IPS-20b (cell line): ENCODE results near the gene ZNF423.

Experiments
- H3K27ac ChIP-seq: one replicate; pipeline ENCODE4 v1.5.1; 2013; ENCODE audit warnings: low read length
- H3K27me3 ChIP-seq: 2 replicates; pipeline ENCODE4 v1.6.1; 2013; ENCODE audit warnings: mild to moderate bottlenecking, low read length, inconsistent platforms; ENCODE audit not compliant: insufficient read depth
- H3K36me3 ChIP-seq: 2 replicates; pipeline ENCODE4 v1.6.1; 2013; ENCODE audit warnings: low read depth, mild to moderate bottlenecking, inconsistent platforms, low read length, moderate library complexity; ENCODE audit not compliant: insufficient read depth
- H3K4me1 ChIP-seq: 2 replicates; pipeline ENCODE4 v1.6.1; 2013; ENCODE audit warnings: mild to moderate bottlenecking, control low read depth, inconsistent platforms, low read length, moderate library complexity; ENCODE audit not compliant: insufficient read depth
- H3K4me3 ChIP-seq: 2 replicates; pipeline ENCODE4 v1.5.1; 2013; ENCODE audit warnings: mild to moderate bottlenecking, low read length, inconsistent platforms
- H3K9ac ChIP-seq: 2 replicates; pipeline ENCODE4 v1.6.1; 2013; ENCODE audit warnings: low read depth, mild to moderate bottlenecking, inconsistent platforms, low read length, moderate library complexity
- H3K9me3 ChIP-seq: 2 replicates; pipeline ENCODE4 v1.6.1; 2013; ENCODE audit warnings: mild to moderate bottlenecking, low read depth, low read length, inconsistent platforms; ENCODE audit not compliant: insufficient read depth

The ZNF423 gene

GRCh38 chr16:49743203-49743464 lies 112.8 kb downstream of the ZNF423 start:
- no peaks in the 10 kb centered on the region for H3K9me3 ChIP-seq
- H3K9ac ChIP-seq: no peak overlapping the region
- no peak overlapping the region for H3K27ac ChIP-seq
- no peaks in the 10 kb centered on the region for H3K27me3 ChIP-seq
- no peak overlapping the region for H3K4me3 ChIP-seq
- no peaks in the 10 kb centered on the region for H3K36me3 ChIP-seq
- H3K4me1 ChIP-seq: peaks cover 2% of the 10 kb centered on the region; the same call in 1 of the 2 replicates

GRCh38 chr16:49742428-49743202 lies 113.3 kb downstream of the ZNF423 start:
- no peaks in the 10 kb centered on the region for H3K27me3 ChIP-seq
- H3K27ac ChIP-seq: no peak overlapping the region
- peaks cover 2% of the 10 kb centered on the region; the same call in 1 of the 2 replicates for H3K4me1 ChIP-seq
- H3K36me3 ChIP-seq: no peaks in the 10 kb centered on the region
- no peak overlapping the region for H3K4me3 ChIP-seq
- H3K9me3 ChIP-seq: no peaks in the 10 kb centered on the region
- no peak overlapping the region for H3K9ac ChIP-seq

DNA sequence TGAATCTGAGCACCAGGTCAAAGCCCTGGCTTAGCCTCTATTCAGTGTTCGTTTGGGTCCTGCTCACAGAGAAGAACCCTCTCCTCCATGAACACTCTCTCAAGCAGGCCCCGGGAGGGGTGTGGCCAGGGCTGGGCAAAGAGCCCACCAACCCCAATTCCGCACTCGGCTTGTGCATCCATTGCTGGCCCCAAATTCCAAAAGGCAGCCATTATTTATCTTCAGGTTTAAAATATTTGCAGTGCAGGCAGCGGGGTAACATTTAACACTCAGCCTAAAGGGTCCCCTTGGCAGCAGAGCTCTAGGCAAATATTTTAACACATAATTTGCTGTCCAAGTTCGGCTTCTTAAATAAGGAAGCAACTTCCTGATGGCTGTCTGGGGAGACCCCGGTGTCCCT lies 115.7 kb downstream of the ZNF423 start:
- Histone ChIP-seq H3K27me3 (no peaks in the 10 kb centered on the region), H3K27ac (no peak overlapping the region), H3K4me1 (no peaks in the 10 kb centered on the region), H3K9ac (no peak overlapping the region), H3K4me3 (no peak overlapping the region), H3K9me3 (no peaks in the 10 kb centered on the region), H3K36me3 (no peaks in the 10 kb centered on the region)

GRCh38 chr16:49739381-49739780 lies 116.5 kb downstream of the ZNF423 start:
- Histone ChIP-seq H3K27me3 (no peaks in the 10 kb centered on the region), H3K9ac (no peak overlapping the region)

GRCh38 chr16:49738832-49739231 lies 117.1 kb downstream of the ZNF423 start:
- H3K9ac ChIP-seq: no peak overlapping the region

More at GRCh38 chr16:49739381-49739780, 116.5 kb downstream of the ZNF423 start:
- no peaks in the 10 kb centered on the region for H3K4me1 ChIP-seq
- H3K9me3 ChIP-seq: no peaks in the 10 kb centered on the region
- H3K27ac ChIP-seq: no peak overlapping the region
- H3K4me3 ChIP-seq: no peak overlapping the region
- no peaks in the 10 kb centered on the region for H3K36me3 ChIP-seq

GRCh38 chr16:49738001-49738400 lies 117.9 kb downstream of the ZNF423 start:
- Histone ChIP-seq H3K9ac (no peak overlapping the region), H3K4me1 (no peaks in the 10 kb centered on the region), H3K36me3 (no peaks in the 10 kb centered on the region), H3K27ac (no peak overlapping the region), H3K4me3 (no peak overlapping the region), H3K27me3 (no peaks in the 10 kb centered on the region), H3K9me3 (no peaks in the 10 kb centered on the region)

More at GRCh38 chr16:49738832-49739231, 117.1 kb downstream of the ZNF423 start:
- Histone ChIP-seq H3K4me3 (no peak overlapping the region), H3K9me3 (no peaks in the 10 kb centered on the region), H3K36me3 (no peaks in the 10 kb centered on the region), H3K4me1 (no peaks in the 10 kb centered on the region), H3K27ac (no peak overlapping the region), H3K27me3 (no peaks in the 10 kb centered on the region)

DNA sequence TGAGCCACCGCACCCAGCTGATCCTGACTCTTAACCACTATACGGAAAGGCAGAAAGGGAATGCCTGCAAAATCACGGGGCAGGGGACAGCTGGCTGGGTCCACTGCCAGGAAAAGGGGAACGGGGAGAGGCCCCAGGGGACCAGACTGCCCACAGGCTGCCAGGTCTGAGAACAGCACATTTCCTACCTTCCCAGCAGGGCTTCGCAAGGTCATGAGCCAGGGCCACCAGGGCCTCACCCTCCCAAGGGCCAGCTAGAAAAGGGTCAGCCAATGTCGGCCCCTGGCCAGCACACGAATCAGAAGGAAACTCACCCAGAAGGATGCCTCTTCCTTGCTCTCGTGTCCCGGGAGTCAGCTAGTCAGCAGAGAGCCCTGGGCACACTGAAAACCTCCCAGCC lies 118.4 kb downstream of the ZNF423 start:
- no peak overlapping the region for H3K9ac ChIP-seq

GRCh38 chr16:49734331-49734730 lies 121.6 kb downstream of the ZNF423 start:
- no peaks in the 10 kb centered on the region for H3K27me3 ChIP-seq
- H3K9me3 ChIP-seq: peaks cover 6% of the 10 kb centered on the region; the same call in 1 of the 2 replicates
- no peak overlapping the region for H3K9ac ChIP-seq
- H3K27ac ChIP-seq: no peak overlapping the region
- H3K36me3 ChIP-seq: peaks cover 14% of the 10 kb centered on the region
- no peak overlapping the region for H3K4me3 ChIP-seq
- H3K4me1 ChIP-seq: peaks cover 7% of the 10 kb centered on the region

More for the DNA sequence above, 118.4 kb downstream of the ZNF423 start:
- Histone ChIP-seq H3K4me3 (no peak overlapping the region), H3K27ac (no peak overlapping the region), H3K9me3 (no peaks in the 10 kb centered on the region), H3K27me3 (no peaks in the 10 kb centered on the region), H3K36me3 (no peaks in the 10 kb centered on the region), H3K4me1 (no peaks in the 10 kb centered on the region)

GRCh38 chr16:49733313-49734009 lies 122.5 kb downstream of the ZNF423 start:
- no peak overlapping the region for H3K4me3 ChIP-seq
- H3K9me3 ChIP-seq: peaks cover 6% of the 10 kb centered on the region; the same call in 1 of the 2 replicates
- H3K9ac ChIP-seq: no peak overlapping the region
- peaks cover 17% of the 10 kb centered on the region for H3K36me3 ChIP-seq
- no peaks in the 10 kb centered on the region for H3K27me3 ChIP-seq
- peaks cover 7% of the 10 kb centered on the region for H3K4me1 ChIP-seq
- no peak overlapping the region for H3K27ac ChIP-seq

GRCh38 chr16:49731911-49732310 lies 124.0 kb downstream of the ZNF423 start:
- peaks cover 17% of the 10 kb centered on the region for H3K36me3 ChIP-seq
- H3K9me3 ChIP-seq: peaks cover 6% of the 10 kb centered on the region; the same call in 1 of the 2 replicates
- no peak overlapping the region for H3K4me3 ChIP-seq
- no peaks in the 10 kb centered on the region for H3K27me3 ChIP-seq
- H3K4me1 ChIP-seq: peaks cover 7% of the 10 kb centered on the region
- H3K27ac ChIP-seq: no peak overlapping the region
- H3K9ac ChIP-seq: no peak overlapping the region

DNA sequence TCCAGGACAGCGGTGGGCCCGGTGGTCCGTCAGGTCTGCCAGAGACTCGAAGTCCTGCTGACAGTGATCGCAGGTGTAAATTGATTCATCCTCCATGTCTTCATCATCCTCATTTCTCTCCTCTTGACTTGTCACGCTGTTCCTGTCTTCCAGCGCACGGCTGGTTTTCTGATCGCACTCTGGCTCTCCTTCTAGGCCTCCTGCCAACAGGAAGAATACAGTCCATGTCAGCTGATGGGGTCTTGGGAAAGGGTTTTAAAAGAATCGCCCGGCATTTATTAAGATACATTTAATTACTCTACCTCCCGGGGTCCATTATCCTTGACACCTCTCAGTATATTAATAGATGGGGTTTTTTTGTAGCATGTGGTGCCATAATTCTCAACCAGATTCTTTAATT lies 125.1 kb downstream of the ZNF423 start:
- no peak overlapping the region for H3K27ac ChIP-seq
- H3K9me3 ChIP-seq: peaks cover 6% of the 10 kb centered on the region; the same call in 1 of the 2 replicates
- H3K4me1 ChIP-seq: peaks cover 7% of the 10 kb centered on the region
- H3K27me3 ChIP-seq: no peaks in the 10 kb centered on the region
- H3K4me3 ChIP-seq: no peak overlapping the region
- H3K9ac ChIP-seq: no peak overlapping the region
- peaks cover 17% of the 10 kb centered on the region for H3K36me3 ChIP-seq

DNA sequence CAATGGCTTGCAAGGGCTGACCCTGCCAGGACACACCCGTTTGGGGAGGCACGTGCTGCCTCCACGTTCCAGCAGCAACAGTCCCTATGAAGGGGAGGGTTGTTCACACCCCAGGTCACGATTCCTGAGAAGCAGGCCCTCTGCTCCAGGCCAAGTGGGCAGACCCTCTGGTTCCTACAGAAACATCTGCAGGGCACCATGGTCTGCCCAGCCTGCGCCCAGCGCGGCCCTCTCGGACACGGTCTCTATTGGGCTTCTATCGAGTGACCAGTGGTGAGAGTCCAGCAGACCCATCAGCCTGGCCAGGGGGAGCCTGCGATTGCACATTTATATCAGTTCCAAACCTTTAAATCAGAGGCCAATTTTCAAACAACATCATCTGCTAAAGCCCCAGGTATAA lies 128.3 kb downstream of the ZNF423 start:
- H3K4me3 ChIP-seq: no peak overlapping the region
- H3K27me3 ChIP-seq: no peaks in the 10 kb centered on the region
- H3K9me3 ChIP-seq: peaks cover 6% of the 10 kb centered on the region; the same call in 1 of the 2 replicates
- H3K36me3 ChIP-seq: peaks cover 17% of the 10 kb centered on the region
- no peak overlapping the region for H3K9ac ChIP-seq
- peaks cover 7% of the 10 kb centered on the region for H3K4me1 ChIP-seq
- no peak overlapping the region for H3K27ac ChIP-seq
